Gastrocnemius medialis (tissue), 4 donors: Measurements from ENCODE around the gene RAPH1. TPM values are rescaled to one million over a fixed set of nuclear protein-coding genes. Genes with fewer than 3 reads are reported as not detected.
"Not testable (repeated sequence)": the region's sequence is repeated elsewhere in the genome, so short reads cannot be mapped to it uniquely, and the experiment has no call there.

Experiments
- ATAC-seq, 2 donors: fragments of 150-250 bp; one replicate each; pipeline ENCODE4 v1.9.1; 2016
- DNase-seq, 2 donors: peaks; one replicate each; pipeline ENCODE4 v3.0.0-alpha.2; 2019
- H3K27ac ChIP-seq, 4 donors: fragments of 200-600 bp; sonication (generic); 1 replicate in 1 of 4; 2 replicates in 3 of 4; pipeline ENCODE4 v1.5.1; 2016 to 2018; ENCODE audit warnings: mild to moderate bottlenecking in 2 of 4, moderate library complexity in 1 of 4
- H3K27me3 ChIP-seq, 3 donors: fragments of 200-600 bp; sonication (generic) in 2 of 3; 1 replicate in 1 of 3; 2 replicates in 2 of 3; pipeline versions ENCODE4 v1.5.1 to v1.6.0; 2016 to 2019; ENCODE audit warnings: mild to moderate bottlenecking in 1 of 3, moderate library complexity in 1 of 3
- H3K36me3 ChIP-seq, 2 donors: fragments of 200-600 bp; sonication (generic) in 1 of 2; one replicate each; pipeline ENCODE4 v1.5.1; 2017 to 2018
- H3K4me1 ChIP-seq, 2 donors: fragments of 200-600 bp; sonication (generic) in 1 of 2; one replicate each; pipeline ENCODE4 v1.5.1; 2016 to 2017; ENCODE audit warnings: mild to moderate bottlenecking in 2 of 2
- H3K4me3 ChIP-seq, 4 donors: fragments of 200-600 bp; sonication (generic) in 3 of 4; 1 replicate in 1 of 4; 2 replicates in 3 of 4; pipeline ENCODE4 v1.5.1; 2016 to 2019; ENCODE audit warnings: mild to moderate bottlenecking in 2 of 4
- H3K9me3 ChIP-seq, 3 donors: fragments of 200-600 bp; sonication (generic) in 2 of 3; 1 replicate in 1 of 3; 2 replicates in 2 of 3; pipeline ENCODE4 v1.5.1; 2016 to 2019
- CTCF ChIP-seq, 5 experiments: fragments of 450-650 bp in 3 of 5; fragments of 200-600 bp in 2 of 5; sonication (generic) in 2 of 5; IDR thresholded peaks in 4 of 5; conservative IDR thresholded peaks in 1 of 5; 1 replicate in 4 of 5; 2 replicates in 1 of 5; pipeline ENCODE4 v1.5.1; 2016 to 2019; ENCODE audit warnings: antibody characterized with exemption in 5 of 5, mild to moderate bottlenecking in 3 of 5, moderate library complexity in 3 of 5
- POLR2A ChIP-seq, 2 donors: fragments of 450-650 bp; IDR thresholded peaks; one replicate each; pipeline ENCODE4 v1.6.1; 2017; ENCODE audit warnings: antibody characterized with exemption in 2 of 2, mild to moderate bottlenecking in 2 of 2, moderate library complexity in 2 of 2
- in situ Hi-C, 4 donors: fragments of 200-750 bp; cut with MboI; loops; one replicate each; pipeline versions ENCODE4 v1.15.0 to v1.8.0; 2017; ENCODE audit warnings: low sequenced_read_pairs in 4 of 4
- intact Hi-C: fragments of 100-400 bp; cut with DNase I; formaldehyde crosslinking; loops from one replicate; pipeline ENCODE4 v1.15.1; 2023; ENCODE audit warnings: low total_unique reads
- total RNA-seq, 4 donors: library from RNA; depleted of rRNA; stranded (reverse); fragments of >200 nt; gene quantifications; one replicate each; pipeline versions ENCODE4 v1.1.0 to v1.2.3, GENCODE V29; 2016

The RAPH1 gene
- total RNA-seq, 4 donors from 2014 or later = 17.6 to 29.7 (median 21.7) TPM

- H3K4me3 ChIP-seq = no peak overlapping the region
- no peak for ATAC-seq
- intact Hi-C loops (no loop called here), in situ Hi-C loops (no loop called here)
- H3K27me3 ChIP-seq = no peaks in the 10 kb centered on the region
- H3K36me3 ChIP-seq = no peaks in the 10 kb centered on the region
- no peaks in the 10 kb centered on the region for H3K4me1 ChIP-seq
- no peak overlapping the region for H3K27ac ChIP-seq
- TF ChIP-seq CTCF (IDR thresholded peaks at IDR 0.05 in 4 of 5, conservative IDR thresholded peaks at IDR 0.05 in 1 of 5) (no peak), POLR2A (IDR thresholded peaks at IDR 0.05) (no peak)
- no peak for DNase-seq
- H3K9me3 ChIP-seq = no peaks in the 10 kb centered on the region
Measured at GRCh38 chr2:203544402-203544801, 9.3 kb upstream of the RAPH1 start.

GRCh38 chr2:203543898-203544328 is 8.8 kb upstream of the RAPH1 start:
- ATAC-seq (no peak), DNase-seq (no peak)
- in situ Hi-C loops = no loop called here
- intact Hi-C loops = no loop called here
- Histone ChIP-seq H3K4me3 (no peak overlapping the region), H3K36me3 (no peaks in the 10 kb centered on the region), H3K4me1 (no peaks in the 10 kb centered on the region), H3K27ac (no peak overlapping the region), H3K9me3 (no peaks in the 10 kb centered on the region), H3K27me3 (no peaks in the 10 kb centered on the region)
- TF ChIP-seq CTCF (IDR thresholded peaks at IDR 0.05 in 4 of 5, conservative IDR thresholded peaks at IDR 0.05 in 1 of 5) (no peak), POLR2A (IDR thresholded peaks at IDR 0.05) (no peak)

- H3K27ac ChIP-seq, H3K27me3 ChIP-seq, H3K9me3 ChIP-seq, in situ Hi-C loops, ATAC-seq, H3K4me3 ChIP-seq, DNase-seq, intact Hi-C loops, H3K4me1 ChIP-seq, H3K36me3 ChIP-seq: not testable (repeated sequence)
Measured at GRCh38 chr2:203540598-203540997, 5.5 kb upstream of the RAPH1 start.

- in situ Hi-C loops, H3K4me1 ChIP-seq, H3K36me3 ChIP-seq, DNase-seq, H3K27ac ChIP-seq, H3K4me3 ChIP-seq, H3K27me3 ChIP-seq, ATAC-seq, H3K9me3 ChIP-seq: not testable (repeated sequence)
- intact Hi-C loops = loop anchor here (5.0 kb wide), 1 partner anchor 99 kb away; no protein-coding TSS in a partner anchor
Measured at GRCh38 chr2:203538237-203538636, 3.1 kb upstream of the RAPH1 start.

- DNase-seq, in situ Hi-C loops, H3K27me3 ChIP-seq, H3K9me3 ChIP-seq, H3K27ac ChIP-seq, ATAC-seq, H3K36me3 ChIP-seq, H3K4me3 ChIP-seq: not testable (repeated sequence)
- H3K4me1 ChIP-seq = peaks cover 6 to 16% of the 10 kb centered on the region in 2 donors
- intact Hi-C loops = loop anchor here (5.0 kb wide), 1 partner anchor 101 kb away; no protein-coding TSS in a partner anchor
Measured at GRCh38 chr2:203536586-203536951, 1.5 kb upstream of the RAPH1 start.

- intact Hi-C loops = loop anchor here (5.0 kb wide), 1 partner anchor 101 kb away; no protein-coding TSS in a partner anchor
- in situ Hi-C loops = no loop called here
- ATAC-seq = no peak
Measured at GRCh38 chr2:203535784-203536585, 884 bp upstream of the RAPH1 start.

More at GRCh38 chr2:203535784-203536585, 884 bp upstream of the RAPH1 start:
- H3K27ac ChIP-seq = peak overlapping the region; percentile 78 to 87 (median 82)
- no peaks in the 10 kb centered on the region for H3K27me3 ChIP-seq
- H3K4me1 ChIP-seq = peaks cover 6 to 16% of the 10 kb centered on the region in 2 donors
- TF ChIP-seq POLR2A (IDR thresholded peaks at IDR 0.05) (no peak), CTCF (IDR thresholded peaks at IDR 0.05 in 4 of 5, conservative IDR thresholded peaks at IDR 0.05 in 1 of 5) (no peak)
- no peak for DNase-seq
- H3K36me3 ChIP-seq = no peaks in the 10 kb centered on the region
- H3K4me3 ChIP-seq = peak overlapping the region; percentile 62 to 77 (median 65)
- no peaks in the 10 kb centered on the region for H3K9me3 ChIP-seq
